Medulla oblongata (tissue), 1 donor: ENCODE measurements around the gene EPHB2.
A peak's percentile ranks its signal among the peaks of the same experiment; 100 is the strongest.

Experiments used
- DNase-seq: peaks from one replicate; pipeline ENCODE4 v3.0.0-alpha.2; 2015; ENCODE audit errors: extremely low spot score

The EPHB2 gene

GRCh38 chr1:22722901-22723550, 12.4 kb downstream of the EPHB2 start:
- DNase-seq = peak; percentile 52

GRCh38 chr1:22727873-22728272, 17.2 kb downstream of the EPHB2 start:
- no peak for DNase-seq

- no peak for DNase-seq
Measured at GRCh38 chr1:22728751-22729399, 18.2 kb downstream of the EPHB2 start.

- DNase-seq = no peak
Measured at GRCh38 chr1:22729400-22729773, 18.7 kb downstream of the EPHB2 start.

GRCh38 chr1:22729912-22730311, 19.3 kb downstream of the EPHB2 start:
- DNase-seq = no peak

GRCh38 chr1:22731924-22732720, 21.5 kb downstream of the EPHB2 start:
- no peak for DNase-seq

GRCh38 chr1:22733643-22734042, 23.0 kb downstream of the EPHB2 start:
- DNase-seq = no peak

- DNase-seq = no peak
Measured at GRCh38 chr1:22736501-22737080, 26.0 kb downstream of the EPHB2 start.

- DNase-seq = no peak
Measured at GRCh38 chr1:22737374-22738068, 26.9 kb downstream of the EPHB2 start.

- DNase-seq = no peak
Measured at GRCh38 chr1:22738069-22738435, 27.4 kb downstream of the EPHB2 start.

GRCh38 chr1:22738522-22738921, 27.9 kb downstream of the EPHB2 start:
- DNase-seq = no peak

- no peak for DNase-seq
Measured at GRCh38 chr1:22739648-22740385, 29.2 kb downstream of the EPHB2 start.

GRCh38 chr1:22741118-22741517, 30.5 kb downstream of the EPHB2 start:
- DNase-seq = no peak

GRCh38 chr1:22745669-22746585, 35.3 kb downstream of the EPHB2 start:
- no peak for DNase-seq

- no peak for DNase-seq
Measured at GRCh38 chr1:22747021-22747734, 36.5 kb downstream of the EPHB2 start.

- no peak for DNase-seq
Measured at GRCh38 chr1:22747735-22748073, 37.1 kb downstream of the EPHB2 start.

GRCh38 chr1:22749503-22749902, 38.9 kb downstream of the EPHB2 start:
- DNase-seq = no peak

- peak; percentile 59 for DNase-seq
Measured at GRCh38 chr1:22749919-22750684, 39.5 kb downstream of the EPHB2 start.

GRCh38 chr1:22750685-22751051, 40.0 kb downstream of the EPHB2 start:
- DNase-seq = no peak
